BJ (cell line): ENCODE data around the gene SLC15A3. TPM values are rescaled to one million over a fixed set of nuclear protein-coding genes. Genes with fewer than 3 reads are reported as not detected.

Source experiments
- CTCF ChIA-PET: fragments of 350-600 bp; formaldehyde crosslinking; extraction: SDS; loops from one replicate; lab custom pipeline; 2021; ENCODE audit warnings: antibody characterized with exemption, inconsistent platforms; lab: Yijun Ruan, JAX
- POLR2A ChIA-PET: fragments of 300-600 bp; sonication (Branson Sonifier 250); formaldehyde crosslinking; extraction: SDS; loops from one replicate; lab custom pipeline; 2021; ENCODE audit warnings: antibody characterized with exemption; lab: Charles Lee
- DNase-seq: peaks from one replicate; pipeline ENCODE4 v3.0.0-alpha.2; 2011; ENCODE audit warnings: low read depth
- H3K27me3 ChIP-seq: 2 replicates; pipeline ENCODE4 v1.6.0; 2011; ENCODE audit warnings: low read length; ENCODE audit not compliant: control insufficient read depth, insufficient read depth
- H3K36me3 ChIP-seq: 2 replicates; pipeline ENCODE4 v1.5.1; 2011; ENCODE audit warnings: low read length; ENCODE audit not compliant: control insufficient read depth, insufficient read depth
- H3K4me3 ChIP-seq: 2 replicates; pipeline ENCODE4 v1.5.1; 2011; ENCODE audit warnings: low read depth, mild to moderate bottlenecking, control low read depth, low read length
- CTCF ChIP-seq: IDR thresholded peaks from 2 replicates; pipeline ENCODE4 v1.5.1; 2011; ENCODE audit warnings: low read depth, mild to moderate bottlenecking, control low read depth, inconsistent platforms, low read length, moderate library complexity; ENCODE audit not compliant: insufficient read depth
- polyA plus RNA-seq: library from polyadenylated mRNA; depleted of rRNA; stranded (reverse); fragments of >200 nt; gene quantifications from 2 replicates; pipeline ENCODE4 v1.2.3, GENCODE V29; 2011

SLC15A3 gene
- polyA plus RNA-seq, 1 experiment: 14.1 TPM

- H3K36me3 ChIP-seq: peaks cover 15% of the 10 kb centered on the region
- H3K27me3 ChIP-seq: no peaks in the 10 kb centered on the region
- CTCF ChIA-PET: interaction anchor here (0.9 to 1.0 kb wide), 2 partner anchors 11 to 25 kb away, joined by 3 to 4 read pairs; no protein-coding TSS in a partner anchor
- POLR2A ChIA-PET: no interaction called here
- no peak for TF ChIP-seq CTCF
- no peak for DNase-seq
- no peak overlapping the region for H3K4me3 ChIP-seq
These were observed 23.4 kb downstream of the SLC15A3 start for GRCh38 chr11:60928563-60929001.

- Histone ChIP-seq H3K36me3 (peaks cover 15% of the 10 kb centered on the region), H3K27me3 (no peaks in the 10 kb centered on the region), H3K4me3 (no peak overlapping the region)
- DNase-seq: no peak
- ChIA-PET CTCF (interaction anchor here (0.9 kb wide), 1 partner anchor 24 kb away, joined by 4 read pairs; no protein-coding TSS in a partner anchor), POLR2A (interaction anchor here (0.6 kb wide), 1 partner anchor 1517 kb away, joined by 7 read pairs; no protein-coding TSS in a partner anchor)
- TF ChIP-seq CTCF: no peak
These were observed 24.4 kb downstream of the SLC15A3 start for GRCh38 chr11:60927600-60927999.

- H3K27me3 ChIP-seq: no peaks in the 10 kb centered on the region
- CTCF ChIA-PET: no interaction called here
- H3K36me3 ChIP-seq: peaks cover 17% of the 10 kb centered on the region
- TF ChIP-seq CTCF: no peak
- H3K4me3 ChIP-seq: no peak overlapping the region
- POLR2A ChIA-PET: interaction anchor here (0.6 kb wide), 1 partner anchor 1517 kb away, joined by 7 read pairs; no protein-coding TSS in a partner anchor
- no peak for DNase-seq
These were observed 24.8 kb downstream of the SLC15A3 start for GRCh38 chr11:60927061-60927592.

- no peak for DNase-seq
- no peak overlapping the region for H3K4me3 ChIP-seq
- ChIA-PET POLR2A (no interaction called here), CTCF (no interaction called here)
- H3K27me3 ChIP-seq: no peaks in the 10 kb centered on the region
- peaks cover 13% of the 10 kb centered on the region for H3K36me3 ChIP-seq
- TF ChIP-seq CTCF: no peak
These were observed 25.5 kb downstream of the SLC15A3 start for GRCh38 chr11:60926500-60926899.

GRCh38 chr11:60925868-60926267 lies 26.1 kb downstream of the SLC15A3 start:
- no peak for DNase-seq
- no peak for TF ChIP-seq CTCF
- POLR2A ChIA-PET: no interaction called here
- H3K4me3 ChIP-seq: no peak overlapping the region
- no peaks in the 10 kb centered on the region for H3K27me3 ChIP-seq
- CTCF ChIA-PET: interaction anchor here (0.9 kb wide), 1 partner anchor 44 kb away, joined by 3 read pairs; no protein-coding TSS in a partner anchor
- peaks cover 14% of the 10 kb centered on the region for H3K36me3 ChIP-seq
